DOHH2 (cell line): ENCODE data around the gene SLC35F1.

ENCODE experiments used
- EZH2phosphoT487 ChIP-seq: fragments of 200-600 bp; sonication (generic); IDR thresholded peaks from 2 replicates; pipeline ENCODE4 v1.6.1; 2017; ENCODE audit warnings: borderline replicate concordance, mild to moderate bottlenecking, antibody characterized with exemption, low read length, moderate library complexity, mixed read lengths
- TF ChIP-seq, protein P1 (sequence below): fragments of 200-600 bp; sonication (generic); IDR thresholded peaks from one replicate; pipeline ENCODE4 v1.5.1; 2014; ENCODE audit warnings: antibody characterized with exemption, mild to moderate bottlenecking, low read depth, low read length; ENCODE audit not compliant: poor library complexity, severe bottlenecking

- TF ChIP-seq, protein P1, sequence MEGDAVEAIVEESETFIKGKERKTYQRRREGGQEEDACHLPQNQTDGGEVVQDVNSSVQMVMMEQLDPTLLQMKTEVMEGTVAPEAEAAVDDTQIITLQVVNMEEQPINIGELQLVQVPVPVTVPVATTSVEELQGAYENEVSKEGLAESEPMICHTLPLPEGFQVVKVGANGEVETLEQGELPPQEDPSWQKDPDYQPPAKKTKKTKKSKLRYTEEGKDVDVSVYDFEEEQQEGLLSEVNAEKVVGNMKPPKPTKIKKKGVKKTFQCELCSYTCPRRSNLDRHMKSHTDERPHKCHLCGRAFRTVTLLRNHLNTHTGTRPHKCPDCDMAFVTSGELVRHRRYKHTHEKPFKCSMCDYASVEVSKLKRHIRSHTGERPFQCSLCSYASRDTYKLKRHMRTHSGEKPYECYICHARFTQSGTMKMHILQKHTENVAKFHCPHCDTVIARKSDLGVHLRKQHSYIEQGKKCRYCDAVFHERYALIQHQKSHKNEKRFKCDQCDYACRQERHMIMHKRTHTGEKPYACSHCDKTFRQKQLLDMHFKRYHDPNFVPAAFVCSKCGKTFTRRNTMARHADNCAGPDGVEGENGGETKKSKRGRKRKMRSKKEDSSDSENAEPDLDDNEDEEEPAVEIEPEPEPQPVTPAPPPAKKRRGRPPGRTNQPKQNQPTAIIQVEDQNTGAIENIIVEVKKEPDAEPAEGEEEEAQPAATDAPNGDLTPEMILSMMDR, result no peak
- no peak for TF ChIP-seq EZH2phosphoT487
These were observed 44.7 kb downstream of the SLC35F1 start for GRCh38 chr6:117951783-117952182.
